Kidney (tissue), 14 donors: Measurements from ENCODE around the gene HRH3. TPM values are rescaled to one million over a fixed set of nuclear protein-coding genes. Genes with fewer than 3 reads are reported as not detected.

Experiments used
- DNase-seq, 5 donors: peaks; one replicate each; pipeline ENCODE4 v3.0.0-alpha.2; 2013 to 2020
- FAIRE-seq: peaks from 2 replicates; lab custom pipeline; 2012; peaks lifted over from hg19 to GRCh38; lab: Jason Lieb, UNC
- H3K27ac ChIP-seq, 2 donors: one replicate each; pipeline ENCODE4 v1.7.0; 2013; ENCODE audit warnings: low read depth in 2 of 2, low read length in 2 of 2, inconsistent platforms in 1 of 2
- H3K27me3 ChIP-seq: one replicate; pipeline ENCODE4 v1.7.1; 2013; ENCODE audit warnings: low read length, inconsistent platforms; ENCODE audit not compliant: control insufficient read depth, insufficient read depth
- H3K36me3 ChIP-seq, 3 donors: one replicate each; pipeline versions ENCODE4 v1.7.0 to v1.7.1; 2013; ENCODE audit warnings: low read length in 3 of 3, control low read depth in 1 of 3, inconsistent platforms in 1 of 3; ENCODE audit not compliant: insufficient read depth in 3 of 3, control insufficient read depth in 2 of 3
- H3K4me1 ChIP-seq, 3 donors: one replicate each; pipeline versions ENCODE4 v1.7.0 to v1.7.1; 2013; ENCODE audit warnings: low read length in 3 of 3, inconsistent platforms in 1 of 3, low read depth in 1 of 3; ENCODE audit not compliant: control insufficient read depth in 2 of 3, insufficient read depth in 2 of 3
- H3K4me3 ChIP-seq, 3 donors: one replicate each; pipeline versions ENCODE4 v1.7.0 to v1.8.1; 2013; ENCODE audit warnings: low read length in 3 of 3, control low read depth in 1 of 3, inconsistent platforms in 1 of 3
- H3K9ac ChIP-seq, 3 donors: one replicate each; pipeline versions ENCODE4 v1.7.0 to v1.7.1; 2013; ENCODE audit warnings: low read length in 3 of 3, control low read depth in 1 of 3, inconsistent platforms in 1 of 3
- H3K9me3 ChIP-seq, 3 donors: one replicate each; pipeline versions ENCODE4 v1.7.0 to v1.7.1; 2013; ENCODE audit warnings: low read length in 3 of 3, control low read depth in 1 of 3, inconsistent platforms in 1 of 3; ENCODE audit not compliant: control insufficient read depth in 2 of 3, insufficient read depth in 1 of 3
- CTCF ChIP-seq: IDR thresholded peaks from 3 replicates; pipeline ENCODE4 v1.5.1; 2012; ENCODE audit warnings: mild to moderate bottlenecking, moderate library complexity, borderline replicate concordance; ENCODE audit not compliant: insufficient read depth; ENCODE audit errors: extremely low read depth
- intact Hi-C: fragments of 100-400 bp; cut with DNase I; formaldehyde crosslinking; loops from one replicate; pipeline ENCODE4 v1.11.1; 2022
- polyA plus RNA-seq: library from polyadenylated mRNA; stranded (reverse); fragments of 350-450 nt; fragmentation: Illumina TruSeq; extraction: RNeasy Lipid Tissue Mini Kit (QIAGEN cat#74804); gene quantifications from one replicate; pipeline ENCODE4 v1.2.3, GENCODE V29; 2014; ENCODE audit warnings: low read depth, low replicate concordance; ENCODE audit not compliant: insufficient read depth
- total RNA-seq: library from RNA; stranded (reverse); fragmentation: NEBNext Ultra II Directional; extraction: Animal tissue kit (Norgen Biotek cat#: 25700); gene quantifications from one replicate; pipeline ENCODE4 v1.2.1, GENCODE V29; 2021
- donor health status: control.
- donor health status: control.
- donor health status: control.
- donor health status: control.
- donor health status: control.
- donor health status: DM: yes; HTN: yes; CAD: no.
- donor health status: Normal renal cell carcinoma (clear cell type).

The HRH3 gene
- total and polyA plus RNA-seq, 2 donors from 2014 or later = not detected

DNA sequence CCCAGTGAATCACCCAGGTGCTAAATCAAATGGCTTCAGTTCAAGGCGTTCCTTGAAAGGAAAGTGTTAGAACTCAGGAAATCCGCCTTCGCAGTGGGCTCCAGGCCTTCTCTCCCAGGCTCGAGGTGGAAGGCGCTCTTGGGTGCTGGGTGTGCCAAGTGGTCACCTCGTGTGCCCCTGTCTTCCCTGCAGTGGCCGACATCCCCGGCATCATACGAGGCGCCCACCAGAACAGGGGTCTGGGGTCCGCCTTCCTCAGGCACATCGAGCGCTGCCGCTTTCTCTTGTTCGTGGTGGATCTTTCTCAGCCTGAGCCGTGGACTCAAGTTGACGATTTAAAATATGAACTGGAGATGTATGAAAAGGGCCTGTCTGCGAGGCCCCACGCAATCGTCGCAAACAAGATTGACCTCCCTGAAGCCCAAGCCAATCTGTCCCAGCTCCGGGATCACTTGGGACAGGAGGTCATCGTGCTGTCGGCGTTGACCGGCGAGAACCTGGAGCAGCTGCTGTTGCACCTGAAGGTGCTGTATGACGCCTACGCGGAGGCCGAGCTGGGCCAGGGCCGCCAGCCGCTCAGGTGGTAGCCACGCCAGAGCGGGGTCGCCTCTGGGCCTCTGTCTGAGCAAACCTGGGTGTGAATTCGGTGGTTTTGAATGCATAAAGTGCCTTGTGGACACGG, 19.4 kb downstream of the HRH3 start:
- intact Hi-C loops = no loop called here
- no peaks in the 10 kb centered on the region for H3K4me1 ChIP-seq
- TF ChIP-seq CTCF = no peak
- H3K9me3 ChIP-seq = no peaks in the 10 kb centered on the region
- FAIRE-seq = no peak
- H3K36me3 ChIP-seq = peaks cover 0 to 23% (median 20%) of the 10 kb centered on the region in 3 donors
- peak in 1 of 5 donors; percentile 59 for DNase-seq
- H3K27me3 ChIP-seq = no peaks in the 10 kb centered on the region
- no peak overlapping the region for H3K9ac ChIP-seq
- no peak overlapping the region for H3K27ac ChIP-seq
- H3K4me3 ChIP-seq = no peak overlapping the region

DNA sequence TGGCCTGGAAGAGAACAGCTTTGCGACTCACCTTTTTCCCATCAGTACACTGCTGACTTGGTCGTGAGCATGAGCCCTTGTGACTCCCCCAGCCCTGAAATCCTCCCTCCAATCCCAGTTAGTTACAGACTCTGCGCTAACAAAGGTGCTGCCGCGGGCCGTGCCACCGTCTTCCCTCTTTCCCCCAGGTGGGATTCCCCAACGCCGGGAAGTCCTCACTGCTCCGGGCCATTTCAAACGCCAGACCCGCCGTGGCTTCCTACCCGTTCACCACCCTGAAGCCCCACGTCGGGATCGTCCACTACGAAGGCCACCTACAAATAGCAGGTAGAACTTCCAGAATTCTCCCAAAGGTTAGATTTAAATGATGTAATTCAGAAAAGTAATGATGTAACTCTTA, 21.1 kb downstream of the HRH3 start:
- Histone ChIP-seq H3K9ac (no peak overlapping the region), H3K27me3 (no peaks in the 10 kb centered on the region), H3K27ac (no peak overlapping the region), H3K4me3 (no peak overlapping the region), H3K4me1 (no peaks in the 10 kb centered on the region), H3K36me3 (peaks cover 0 to 23% (median 20%) of the 10 kb centered on the region in 3 donors), H3K9me3 (no peaks in the 10 kb centered on the region)
- no peak for TF ChIP-seq CTCF
- intact Hi-C loops = no loop called here
- peak in 1 of 5 donors; percentile 54 for DNase-seq
- no peak for FAIRE-seq

GRCh38 chr20:62198496-62198895, 21.6 kb downstream of the HRH3 start:
- Histone ChIP-seq H3K9ac (no peak overlapping the region), H3K4me3 (no peak overlapping the region), H3K9me3 (no peaks in the 10 kb centered on the region), H3K27me3 (no peaks in the 10 kb centered on the region), H3K36me3 (peaks cover 0 to 24% (median 21%) of the 10 kb centered on the region in 3 donors), H3K4me1 (no peaks in the 10 kb centered on the region), H3K27ac (no peak overlapping the region)
- intact Hi-C loops = no loop called here
- TF ChIP-seq CTCF = no peak
- DNase-seq (peak in 1 of 5 donors; percentile 56), FAIRE-seq (no peak)
